ENCODE data around the gene MGAT5.

The MGAT5 gene

GRCh38 chr2:134362152-134362668, 108.3 kb downstream of the MGAT5 start:
- no peak for DNase-seq (ENCODE audit: low spot score)

DNA sequence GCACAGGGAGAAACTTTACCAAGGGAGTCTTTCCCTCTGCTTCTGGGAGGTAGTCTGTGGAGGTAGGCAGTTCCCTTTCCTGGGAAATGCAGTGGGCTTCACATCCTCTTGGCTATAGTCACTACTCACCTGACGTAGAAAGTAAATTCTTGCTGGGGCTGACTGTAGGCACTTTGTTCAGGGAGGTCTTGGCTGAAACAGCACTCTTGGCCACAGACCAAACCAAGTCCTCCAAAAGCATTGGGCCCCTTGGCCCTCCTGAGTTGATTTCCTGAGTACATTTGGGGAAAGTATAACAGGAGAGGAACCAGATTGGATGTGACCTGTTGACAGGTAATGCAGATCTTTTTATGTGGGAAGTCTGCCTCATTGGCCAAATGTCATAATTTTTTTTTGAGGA, 108.9 kb downstream of the MGAT5 start:
- TF ChIP-seq, protein P1, sequence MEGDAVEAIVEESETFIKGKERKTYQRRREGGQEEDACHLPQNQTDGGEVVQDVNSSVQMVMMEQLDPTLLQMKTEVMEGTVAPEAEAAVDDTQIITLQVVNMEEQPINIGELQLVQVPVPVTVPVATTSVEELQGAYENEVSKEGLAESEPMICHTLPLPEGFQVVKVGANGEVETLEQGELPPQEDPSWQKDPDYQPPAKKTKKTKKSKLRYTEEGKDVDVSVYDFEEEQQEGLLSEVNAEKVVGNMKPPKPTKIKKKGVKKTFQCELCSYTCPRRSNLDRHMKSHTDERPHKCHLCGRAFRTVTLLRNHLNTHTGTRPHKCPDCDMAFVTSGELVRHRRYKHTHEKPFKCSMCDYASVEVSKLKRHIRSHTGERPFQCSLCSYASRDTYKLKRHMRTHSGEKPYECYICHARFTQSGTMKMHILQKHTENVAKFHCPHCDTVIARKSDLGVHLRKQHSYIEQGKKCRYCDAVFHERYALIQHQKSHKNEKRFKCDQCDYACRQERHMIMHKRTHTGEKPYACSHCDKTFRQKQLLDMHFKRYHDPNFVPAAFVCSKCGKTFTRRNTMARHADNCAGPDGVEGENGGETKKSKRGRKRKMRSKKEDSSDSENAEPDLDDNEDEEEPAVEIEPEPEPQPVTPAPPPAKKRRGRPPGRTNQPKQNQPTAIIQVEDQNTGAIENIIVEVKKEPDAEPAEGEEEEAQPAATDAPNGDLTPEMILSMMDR (IDR thresholded peaks at IDR 0.05; ENCODE audit: extremely low read depth, missing control alignments): no peak
- DNase-seq (ENCODE audit: low spot score): no peak

More at GRCh38 chr2:134362152-134362668, 108.3 kb downstream of the MGAT5 start:
- TF ChIP-seq, protein P1 (IDR thresholded peaks at IDR 0.05; ENCODE audit: extremely low read depth, missing control alignments): no peak

DNA sequence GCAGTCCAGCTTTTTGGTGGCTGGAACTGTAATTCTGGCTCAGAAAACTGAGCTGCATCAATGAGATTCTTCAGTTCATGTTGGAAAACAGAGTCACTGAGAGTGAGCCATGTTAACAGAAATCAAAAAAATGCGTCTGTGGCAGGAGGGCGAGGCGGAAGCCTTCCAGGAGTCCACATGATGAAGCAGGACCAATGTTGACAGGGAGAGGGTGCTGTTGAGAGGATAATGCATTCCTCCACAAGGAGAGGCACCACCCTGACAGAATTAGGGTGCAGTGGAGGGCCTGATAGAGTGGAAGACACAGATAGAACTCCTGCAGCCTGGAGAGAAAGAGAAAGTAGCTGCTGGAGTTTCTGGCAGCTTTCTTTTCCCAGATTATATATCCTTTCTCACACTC, 111.5 kb downstream of the MGAT5 start:
- DNase-seq (ENCODE audit: low spot score): no peak
- TF ChIP-seq, protein P1 (IDR thresholded peaks at IDR 0.05; ENCODE audit: extremely low read depth, missing control alignments): no peak

- TF ChIP-seq, protein P1 (IDR thresholded peaks at IDR 0.05; ENCODE audit: extremely low read depth, missing control alignments): no peak
- DNase-seq (ENCODE audit: low spot score): no peak
These were observed 112.5 kb downstream of the MGAT5 start for GRCh38 chr2:134366359-134366758.

- TF ChIP-seq, protein P1 (IDR thresholded peaks at IDR 0.05; ENCODE audit: extremely low read depth, missing control alignments): no peak
- DNase-seq (ENCODE audit: low spot score): no peak
These were observed 113.3 kb downstream of the MGAT5 start for GRCh38 chr2:134367213-134367612.

GRCh38 chr2:134368009-134368817, 114.3 kb downstream of the MGAT5 start:
- TF ChIP-seq, protein P1 (IDR thresholded peaks at IDR 0.05; ENCODE audit: extremely low read depth, missing control alignments): no peak
- no peak for DNase-seq (ENCODE audit: low spot score)

GRCh38 chr2:134369220-134369902, 115.5 kb downstream of the MGAT5 start:
- no peak for DNase-seq (ENCODE audit: low spot score)
- TF ChIP-seq, protein P1 (IDR thresholded peaks at IDR 0.05; ENCODE audit: extremely low read depth, missing control alignments): no peak

Data from GM20000 (cell line).